ENCODE measurements around the gene KIF6.

GRCh38 chr6:39416026-39416425 lies 309.2 kb downstream of the KIF6 start:
- no peak for TF ChIP-seq CTCF (IDR thresholded peaks at IDR 0.05)
- no peak for TF ChIP-seq EZH2phosphoT487 (IDR thresholded peaks at IDR 0.05)

Data from neural progenitor cell (in vitro differentiated cells).